ENCODE measurements around the gene GPATCH2L.

Gene GPATCH2L

GRCh38 chr14:76154539-76155126, 2.9 kb downstream of the GPATCH2L start:
- no peak overlapping the region for H3K27ac Mint-ChIP-seq
- peak overlapping the region; percentile 99 for H3K4me3 Mint-ChIP-seq
- H3K9me3 Mint-ChIP-seq: peaks cover 11% of the 10 kb centered on the region
- peaks cover 45% of the 10 kb centered on the region for H3K36me3 Mint-ChIP-seq (ENCODE audit: low read depth)
- TF ChIP-seq, protein P1, sequence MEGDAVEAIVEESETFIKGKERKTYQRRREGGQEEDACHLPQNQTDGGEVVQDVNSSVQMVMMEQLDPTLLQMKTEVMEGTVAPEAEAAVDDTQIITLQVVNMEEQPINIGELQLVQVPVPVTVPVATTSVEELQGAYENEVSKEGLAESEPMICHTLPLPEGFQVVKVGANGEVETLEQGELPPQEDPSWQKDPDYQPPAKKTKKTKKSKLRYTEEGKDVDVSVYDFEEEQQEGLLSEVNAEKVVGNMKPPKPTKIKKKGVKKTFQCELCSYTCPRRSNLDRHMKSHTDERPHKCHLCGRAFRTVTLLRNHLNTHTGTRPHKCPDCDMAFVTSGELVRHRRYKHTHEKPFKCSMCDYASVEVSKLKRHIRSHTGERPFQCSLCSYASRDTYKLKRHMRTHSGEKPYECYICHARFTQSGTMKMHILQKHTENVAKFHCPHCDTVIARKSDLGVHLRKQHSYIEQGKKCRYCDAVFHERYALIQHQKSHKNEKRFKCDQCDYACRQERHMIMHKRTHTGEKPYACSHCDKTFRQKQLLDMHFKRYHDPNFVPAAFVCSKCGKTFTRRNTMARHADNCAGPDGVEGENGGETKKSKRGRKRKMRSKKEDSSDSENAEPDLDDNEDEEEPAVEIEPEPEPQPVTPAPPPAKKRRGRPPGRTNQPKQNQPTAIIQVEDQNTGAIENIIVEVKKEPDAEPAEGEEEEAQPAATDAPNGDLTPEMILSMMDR (IDR thresholded peaks at IDR 0.05): no peak
- H3K4me1 Mint-ChIP-seq: peaks cover 63% of the 10 kb centered on the region
- H3K27me3 Mint-ChIP-seq (ENCODE audit: low read depth, poor library complexity): peaks cover 6% of the 10 kb centered on the region
- DNase-seq: no peak

DNA sequence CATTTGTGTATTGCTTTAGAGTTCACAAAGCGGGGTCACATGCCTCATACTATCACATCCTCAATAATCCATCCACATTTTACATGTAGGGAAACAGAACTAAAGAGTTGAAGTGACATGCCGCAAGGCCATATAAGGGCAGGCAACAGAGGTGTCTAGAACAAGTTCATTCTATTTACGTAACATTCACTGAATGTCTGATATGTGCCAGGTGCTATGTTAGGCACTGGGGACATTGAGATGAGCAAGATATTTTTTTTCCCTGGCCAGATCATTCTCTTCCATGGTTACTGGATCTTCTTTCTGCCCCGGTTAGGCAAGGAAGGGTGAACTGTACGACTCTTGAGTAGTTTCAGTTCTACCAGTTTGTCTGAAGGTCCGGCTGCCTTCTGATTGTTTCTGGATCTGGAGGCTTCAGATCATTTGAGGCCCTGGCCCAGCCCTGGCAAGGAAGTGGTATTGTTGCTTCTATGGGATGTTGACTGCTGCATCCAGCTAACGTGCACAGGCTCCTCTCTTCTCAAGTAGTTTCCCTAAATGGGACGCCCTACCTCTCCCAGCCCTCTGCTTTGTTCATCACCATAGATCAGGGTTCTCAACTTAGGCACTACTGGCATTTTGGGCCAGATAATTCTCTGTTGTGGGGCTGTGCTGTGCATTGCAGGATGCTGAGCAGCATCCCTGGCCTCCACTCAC, 12.1 kb downstream of the GPATCH2L start:
- H3K36me3 Mint-ChIP-seq (ENCODE audit: low read depth): peaks cover 79% of the 10 kb centered on the region
- no peak overlapping the region for H3K27ac Mint-ChIP-seq

GRCh38 chr14:76168531-76168930, 16.8 kb downstream of the GPATCH2L start:
- H3K4me3 Mint-ChIP-seq: no peak overlapping the region
- DNase-seq: no peak
- H3K4me1 Mint-ChIP-seq: peaks cover 7% of the 10 kb centered on the region
- no peaks in the 10 kb centered on the region for H3K9me3 Mint-ChIP-seq
- no peaks in the 10 kb centered on the region for H3K27me3 Mint-ChIP-seq (ENCODE audit: low read depth, poor library complexity)
- peaks cover 76% of the 10 kb centered on the region for H3K36me3 Mint-ChIP-seq (ENCODE audit: low read depth)
- TF ChIP-seq, protein P1 (IDR thresholded peaks at IDR 0.05): no peak
- H3K27ac Mint-ChIP-seq: no peak overlapping the region

More for the DNA sequence above, 12.1 kb downstream of the GPATCH2L start:
- Mint-ChIP-seq H3K4me1 (no peaks in the 10 kb centered on the region), H3K4me3 (no peak overlapping the region), H3K9me3 (no peaks in the 10 kb centered on the region), H3K27me3 (ENCODE audit: low read depth, poor library complexity) (no peaks in the 10 kb centered on the region)
- DNase-seq: no peak
- TF ChIP-seq, protein P1 (IDR thresholded peaks at IDR 0.05): no peak

- no peaks in the 10 kb centered on the region for H3K27me3 Mint-ChIP-seq (ENCODE audit: low read depth, poor library complexity)
- DNase-seq: no peak
- H3K36me3 Mint-ChIP-seq (ENCODE audit: low read depth): peaks cover 65% of the 10 kb centered on the region
- H3K4me3 Mint-ChIP-seq: no peak overlapping the region
- TF ChIP-seq, protein P1 (IDR thresholded peaks at IDR 0.05): no peak
- no peak overlapping the region for H3K27ac Mint-ChIP-seq
- peaks cover 7% of the 10 kb centered on the region for H3K4me1 Mint-ChIP-seq
- no peaks in the 10 kb centered on the region for H3K9me3 Mint-ChIP-seq
Measured at GRCh38 chr14:76169776-76170175, 18.1 kb downstream of the GPATCH2L start.

- Mint-ChIP-seq H3K4me3 (no peak overlapping the region), H3K27me3 (ENCODE audit: low read depth, poor library complexity) (no peaks in the 10 kb centered on the region), H3K4me1 (peaks cover 7% of the 10 kb centered on the region), H3K27ac (no peak overlapping the region), H3K36me3 (ENCODE audit: low read depth) (peaks cover 66% of the 10 kb centered on the region), H3K9me3 (no peaks in the 10 kb centered on the region)
- no peak for DNase-seq
- TF ChIP-seq, protein P1 (IDR thresholded peaks at IDR 0.05): no peak
Measured at GRCh38 chr14:76174982-76175381, 23.3 kb downstream of the GPATCH2L start.

- no peak for DNase-seq
- TF ChIP-seq, protein P1 (IDR thresholded peaks at IDR 0.05): no peak
- H3K27ac Mint-ChIP-seq: no peak overlapping the region
- no peak overlapping the region for H3K4me3 Mint-ChIP-seq
- H3K4me1 Mint-ChIP-seq: peaks cover 7% of the 10 kb centered on the region
- H3K36me3 Mint-ChIP-seq (ENCODE audit: low read depth): peaks cover 66% of the 10 kb centered on the region
- H3K27me3 Mint-ChIP-seq (ENCODE audit: low read depth, poor library complexity): no peaks in the 10 kb centered on the region
- no peaks in the 10 kb centered on the region for H3K9me3 Mint-ChIP-seq
Measured at GRCh38 chr14:76175942-76176341, 24.2 kb downstream of the GPATCH2L start.
